Uterus (tissue), 4 donors: ENCODE results near the gene MEF2B. TPM values are rescaled to one million over a fixed set of nuclear protein-coding genes. Genes with fewer than 3 reads are reported as not detected.

Experiments used
- DNase-seq, 2 donors: peaks; one replicate each; pipeline ENCODE4 v3.0.0-alpha.2; 2019 to 2020
- H3K27ac ChIP-seq, 2 donors: fragments of 200-600 bp; sonication (generic); 1 replicate in 1 of 2; 2 replicates in 1 of 2; pipeline ENCODE4 v1.5.1; 2016 to 2018
- H3K27me3 ChIP-seq, 2 donors: fragments of 200-600 bp; sonication (generic); one replicate each; pipeline ENCODE4 v1.5.1; 2018 to 2019; ENCODE audit warnings: control low read depth in 1 of 2
- H3K36me3 ChIP-seq, 2 donors: fragments of 200-600 bp; sonication (generic); one replicate each; pipeline ENCODE4 v1.5.1; 2019; ENCODE audit warnings: control low read depth in 1 of 2
- H3K4me1 ChIP-seq, 2 donors: fragments of 200-600 bp; sonication (generic); one replicate each; pipeline ENCODE4 v1.5.1; 2018 to 2019; ENCODE audit warnings: control low read depth in 1 of 2
- H3K4me3 ChIP-seq, 2 donors: fragments of 200-600 bp; sonication (generic); 1 replicate in 1 of 2; 2 replicates in 1 of 2; pipeline ENCODE4 v1.5.1; 2018 to 2019; ENCODE audit warnings: mild to moderate bottlenecking in 1 of 2
- H3K9me3 ChIP-seq, 2 donors: fragments of 200-600 bp; sonication (generic); one replicate each; pipeline ENCODE4 v1.5.1; 2019; ENCODE audit warnings: control low read depth in 1 of 2
- CTCF ChIP-seq, 4 experiments: fragments of 200-600 bp in 2 of 4; fragments of 450-650 bp in 2 of 4; sonication (generic) in 2 of 4; IDR thresholded peaks; one replicate each; pipeline ENCODE4 v1.5.1; 2016 to 2019; ENCODE audit warnings: antibody characterized with exemption in 4 of 4, mild to moderate bottlenecking in 2 of 4, moderate library complexity in 1 of 4
- POLR2A ChIP-seq, 2 donors: fragments of 450-650 bp; IDR thresholded peaks; one replicate each; pipeline ENCODE4 v1.6.1; 2016; ENCODE audit warnings: antibody characterized with exemption in 2 of 2, mild to moderate bottlenecking in 1 of 2, moderate library complexity in 1 of 2
- intact Hi-C: fragments of 100-400 bp; cut with DNase I; formaldehyde crosslinking; loops from one replicate; pipeline ENCODE4 v1.15.1; 2023; ENCODE audit warnings: low total_unique reads
- total RNA-seq, 4 donors: library from RNA; depleted of rRNA in 3 of 4; stranded (reverse); fragments of >200 nt in 3 of 4; gene quantifications; one replicate each; pipeline versions ENCODE4 v1.1.0 to v1.2.4, GENCODE V29; 2014 to 2023
- donor health status: DM: yes; HTN: yes; CAD: no.

MEF2B gene
- total RNA-seq, 4 donors from 2014 or later: 0.55 to 2.0 TPM; not detected in 2

DNA sequence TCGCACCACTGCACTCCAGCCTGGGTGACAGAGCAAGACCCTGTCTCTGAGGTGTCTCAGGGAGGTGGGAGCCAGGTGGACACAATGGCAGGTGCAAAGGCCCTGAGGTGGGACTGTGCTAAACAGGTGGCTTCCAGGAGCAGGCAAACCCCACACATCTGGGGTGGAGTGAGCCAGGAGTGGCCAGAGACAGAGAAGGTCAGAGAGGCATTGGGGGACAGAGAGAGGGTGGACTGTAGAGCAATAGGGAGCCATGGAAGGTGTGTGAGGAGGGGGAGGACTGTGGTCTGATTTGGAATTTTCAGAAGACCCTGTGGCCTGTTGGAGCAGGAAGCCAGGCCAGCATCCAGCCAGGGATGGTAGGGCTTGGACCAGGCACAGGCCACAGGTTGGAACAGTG, 4.7 kb downstream of the MEF2B start:
- H3K36me3 ChIP-seq: no peaks in the 10 kb centered on the region
- intact Hi-C loops: no loop called here

DNA sequence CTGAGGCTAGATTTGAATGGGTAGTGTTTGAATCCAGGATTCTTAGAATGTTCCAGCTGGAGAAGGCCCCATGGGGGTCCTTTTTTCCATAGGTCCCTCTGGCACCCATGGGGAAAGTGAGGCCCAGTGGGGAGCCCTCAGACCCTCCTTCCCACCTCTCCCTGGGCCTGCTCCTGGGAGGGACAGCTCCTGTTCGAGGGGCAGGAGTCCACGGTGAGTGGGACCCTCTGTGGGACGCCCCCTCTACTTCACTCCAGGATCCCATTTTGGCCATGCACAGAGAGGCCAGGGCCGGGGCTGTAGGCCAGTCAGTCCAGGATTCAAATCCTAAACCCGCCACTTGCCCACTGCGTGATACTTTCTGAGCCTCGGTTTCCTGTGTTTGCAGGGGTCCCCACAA, 7.6 kb downstream of the MEF2B start:
- H3K9me3 ChIP-seq: no peaks in the 10 kb centered on the region
- intact Hi-C loops: no loop called here
- H3K36me3 ChIP-seq: no peaks in the 10 kb centered on the region
- H3K27me3 ChIP-seq: no peaks in the 10 kb centered on the region
- H3K4me3 ChIP-seq: no peak overlapping the region
- no peak for DNase-seq
- no peak overlapping the region for H3K27ac ChIP-seq
- no peak for TF ChIP-seq CTCF (IDR thresholded peaks at IDR 0.05)
- TF ChIP-seq POLR2A (IDR thresholded peaks at IDR 0.05): no peak
- no peaks in the 10 kb centered on the region for H3K4me1 ChIP-seq

More for the DNA sequence above, 4.7 kb downstream of the MEF2B start:
- Histone ChIP-seq H3K4me3 (no peak overlapping the region), H3K27me3 (no peaks in the 10 kb centered on the region), H3K27ac (no peak overlapping the region), H3K9me3 (no peaks in the 10 kb centered on the region), H3K4me1 (peaks cover 0 to 5% of the 10 kb centered on the region in 2 donors)
- TF ChIP-seq CTCF (IDR thresholded peaks at IDR 0.05) (no peak), POLR2A (IDR thresholded peaks at IDR 0.05) (no peak)
- no peak for DNase-seq

- TF ChIP-seq POLR2A (IDR thresholded peaks at IDR 0.05) (no peak), CTCF (IDR thresholded peaks at IDR 0.05) (no peak)
- DNase-seq: no peak
- H3K27ac ChIP-seq: no peak overlapping the region
- no peaks in the 10 kb centered on the region for H3K9me3 ChIP-seq
- H3K36me3 ChIP-seq: no peaks in the 10 kb centered on the region
- intact Hi-C loops: no loop called here
- H3K4me3 ChIP-seq: no peak overlapping the region
- no peaks in the 10 kb centered on the region for H3K27me3 ChIP-seq
- H3K4me1 ChIP-seq: no peaks in the 10 kb centered on the region
Observed at GRCh38 chr19:19160461-19161035, 9.5 kb downstream of the MEF2B start.

GRCh38 chr19:19159534-19159933, 10.5 kb downstream of the MEF2B start:
- no peaks in the 10 kb centered on the region for H3K27me3 ChIP-seq
- H3K36me3 ChIP-seq: no peaks in the 10 kb centered on the region
- no peak overlapping the region for H3K4me3 ChIP-seq
- H3K27ac ChIP-seq: no peak overlapping the region
- no peaks in the 10 kb centered on the region for H3K4me1 ChIP-seq
- H3K9me3 ChIP-seq: no peaks in the 10 kb centered on the region
- TF ChIP-seq POLR2A (IDR thresholded peaks at IDR 0.05) (no peak), CTCF (IDR thresholded peaks at IDR 0.05) (no peak)
- DNase-seq: no peak
- intact Hi-C loops: no loop called here

GRCh38 chr19:19157808-19158207, 12.3 kb downstream of the MEF2B start:
- Histone ChIP-seq H3K27ac (no peak overlapping the region), H3K4me3 (no peak overlapping the region), H3K36me3 (no peaks in the 10 kb centered on the region), H3K4me1 (no peaks in the 10 kb centered on the region), H3K27me3 (no peaks in the 10 kb centered on the region), H3K9me3 (no peaks in the 10 kb centered on the region)
- no peak for DNase-seq
- no peak for TF ChIP-seq CTCF (IDR thresholded peaks at IDR 0.05)
- TF ChIP-seq POLR2A (IDR thresholded peaks at IDR 0.05): no peak
- intact Hi-C loops: no loop called here
